C4-2B (cell line): Measurements from ENCODE around the gene NUP35.

ENCODE experiments used
- CTCF ChIP-seq: fragments of 450-650 bp; conservative IDR thresholded peaks from 2 replicates; pipeline ENCODE4 v1.5.1; 2017; ENCODE audit warnings: mild to moderate bottlenecking
- ZFX ChIP-seq: fragments of 450-650 bp; IDR thresholded peaks from 2 replicates; pipeline ENCODE4 v1.6.1; 2017

GRCh38 chr2:183179156-183179555 lies 54.9 kb downstream of the NUP35 start:
- no peak for TF ChIP-seq CTCF
- no peak for TF ChIP-seq ZFX
